OCI-LY1 (cell line): ENCODE measurements around the gene TSC22D1.

Source experiments
- H2AFZ ChIP-seq: fragments of 200-600 bp; sonication (generic), shearing (Covaris generic); 2 replicates; pipeline ENCODE4 v1.6.0; 2014; ENCODE audit warnings: antibody characterized with exemption, mild to moderate bottlenecking, low read length
- H3F3A ChIP-seq: fragments of 200-600 bp; sonication (generic), shearing (Covaris generic); 2 replicates; pipeline ENCODE4 v1.6.0; 2014; ENCODE audit warnings: mild to moderate bottlenecking, antibody characterized with exemption, low read length, moderate library complexity; ENCODE audit not compliant: insufficient read depth
- H3K27ac ChIP-seq: fragments of 200-600 bp; sonication (generic); 2 replicates; pipeline ENCODE4 v1.5.1; 2014; ENCODE audit warnings: low read length, mixed run types, mild to moderate bottlenecking, low read depth; ENCODE audit not compliant: poor library complexity, severe bottlenecking
- H3K27me3 ChIP-seq: fragments of 200-600 bp; sonication (generic); 2 replicates; pipeline ENCODE4 v1.6.0; 2014; ENCODE audit warnings: antibody characterized with exemption, mild to moderate bottlenecking, low read length, moderate library complexity; ENCODE audit not compliant: insufficient read depth
- H3K36me3 ChIP-seq: fragments of 200-600 bp; sonication (generic); 2 replicates; pipeline ENCODE4 v1.6.1; 2014; ENCODE audit warnings: mild to moderate bottlenecking, antibody characterized with exemption, low read length, moderate library complexity, mixed read lengths; ENCODE audit not compliant: insufficient read depth
- H3K4me1 ChIP-seq: fragments of 200-600 bp; sonication (generic); 2 replicates; pipeline ENCODE4 v1.5.1; 2014; ENCODE audit warnings: mild to moderate bottlenecking, low read length, moderate library complexity; ENCODE audit not compliant: insufficient read depth, severe bottlenecking
- H3K4me2 ChIP-seq: fragments of 200-600 bp; sonication (generic), shearing (Covaris generic); 2 replicates; pipeline ENCODE4 v1.6.1; 2014; ENCODE audit warnings: low read length
- H3K4me3 ChIP-seq: fragments of 200-600 bp; sonication (generic); 2 replicates; pipeline ENCODE4 v1.5.1; 2014; ENCODE audit warnings: low read length, low read depth, mild to moderate bottlenecking, mixed read lengths; ENCODE audit not compliant: poor library complexity, severe bottlenecking
- H3K79me2 ChIP-seq: fragments of 200-600 bp; shearing (Covaris generic); 2 replicates; pipeline ENCODE4 v1.6.1; 2016; ENCODE audit warnings: mixed run types, low read length, mixed read lengths; ENCODE audit not compliant: insufficient read depth
- H3K9ac ChIP-seq: fragments of 200-600 bp; sonication (generic), shearing (Covaris generic); 2 replicates; pipeline ENCODE4 v1.6.1; 2014; ENCODE audit warnings: mild to moderate bottlenecking, low read length, mixed read lengths
- H3K9me2 ChIP-seq: fragments of 200-600 bp; sonication (generic), shearing (Covaris generic); 2 replicates; pipeline ENCODE4 v1.6.1; 2014; ENCODE audit warnings: low read depth, mild to moderate bottlenecking, low read length, mixed read lengths
- H3K9me3 ChIP-seq: fragments of 200-600 bp; shearing (Covaris generic); 2 replicates; pipeline ENCODE4 v1.6.1; 2014; ENCODE audit warnings: low read length, mixed read lengths
- H4K20me1 ChIP-seq: fragments of 200-600 bp; sonication (generic), shearing (Covaris generic); 2 replicates; pipeline ENCODE4 v1.6.0; 2016; ENCODE audit warnings: mild to moderate bottlenecking, low read length; ENCODE audit not compliant: insufficient read depth
- EZH2 ChIP-seq: fragments of 200-600 bp; sonication (generic), shearing (Covaris generic); IDR thresholded peaks from 2 replicates; pipeline ENCODE4 v1.8.0; 2017; ENCODE audit warnings: borderline replicate concordance, mixed run types, mild to moderate bottlenecking, antibody characterized with exemption, low read length, moderate library complexity, mixed read lengths
- TF ChIP-seq, protein P1 (sequence below): fragments of 200-600 bp; sonication (generic), shearing (Covaris generic); IDR thresholded peaks from 2 replicates; pipeline ENCODE4 v1.5.1; 2017; ENCODE audit warnings: mild to moderate bottlenecking, antibody characterized with exemption, low read length, moderate library complexity, mixed read lengths

Gene TSC22D1

GRCh38 chr13:44393391-44393790, 182.7 kb downstream of the TSC22D1 start:
- Histone ChIP-seq H3F3A (no peaks in the 10 kb centered on the region), H3K79me2 (no peaks in the 10 kb centered on the region), H3K36me3 (no peaks in the 10 kb centered on the region)

DNA sequence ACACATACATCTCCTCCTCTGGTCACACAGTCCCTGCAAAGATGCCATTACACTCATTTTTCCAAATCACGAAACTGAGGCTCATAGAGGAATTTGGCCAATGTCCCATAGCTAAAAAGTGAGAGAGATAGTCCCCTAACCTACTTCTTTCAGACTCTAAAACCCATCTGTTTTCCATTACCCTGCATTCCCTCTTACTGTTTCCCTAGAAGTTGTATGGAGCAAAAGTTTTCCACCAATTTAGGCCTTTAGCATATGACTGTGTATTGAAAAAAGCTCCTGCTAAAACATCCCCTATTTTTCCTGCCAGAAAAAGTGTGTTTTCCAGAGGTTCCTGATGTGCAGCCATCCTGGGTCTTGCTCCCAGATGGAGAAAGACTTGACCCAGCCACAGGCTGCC, 186.3 kb downstream of the TSC22D1 start:
- H3K4me1 ChIP-seq, result no peaks in the 10 kb centered on the region
- no peak for TF ChIP-seq EZH2
- TF ChIP-seq, protein P1, sequence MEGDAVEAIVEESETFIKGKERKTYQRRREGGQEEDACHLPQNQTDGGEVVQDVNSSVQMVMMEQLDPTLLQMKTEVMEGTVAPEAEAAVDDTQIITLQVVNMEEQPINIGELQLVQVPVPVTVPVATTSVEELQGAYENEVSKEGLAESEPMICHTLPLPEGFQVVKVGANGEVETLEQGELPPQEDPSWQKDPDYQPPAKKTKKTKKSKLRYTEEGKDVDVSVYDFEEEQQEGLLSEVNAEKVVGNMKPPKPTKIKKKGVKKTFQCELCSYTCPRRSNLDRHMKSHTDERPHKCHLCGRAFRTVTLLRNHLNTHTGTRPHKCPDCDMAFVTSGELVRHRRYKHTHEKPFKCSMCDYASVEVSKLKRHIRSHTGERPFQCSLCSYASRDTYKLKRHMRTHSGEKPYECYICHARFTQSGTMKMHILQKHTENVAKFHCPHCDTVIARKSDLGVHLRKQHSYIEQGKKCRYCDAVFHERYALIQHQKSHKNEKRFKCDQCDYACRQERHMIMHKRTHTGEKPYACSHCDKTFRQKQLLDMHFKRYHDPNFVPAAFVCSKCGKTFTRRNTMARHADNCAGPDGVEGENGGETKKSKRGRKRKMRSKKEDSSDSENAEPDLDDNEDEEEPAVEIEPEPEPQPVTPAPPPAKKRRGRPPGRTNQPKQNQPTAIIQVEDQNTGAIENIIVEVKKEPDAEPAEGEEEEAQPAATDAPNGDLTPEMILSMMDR, result no peak
- H3K4me3 ChIP-seq, result no peak overlapping the region
- H3K27me3 ChIP-seq, result no peaks in the 10 kb centered on the region; the same call in 1 of the 2 replicates
- no peaks in the 10 kb centered on the region for H3K79me2 ChIP-seq
- H2AFZ ChIP-seq, result no peak overlapping the region
- no peak overlapping the region for H3K27ac ChIP-seq
- H3F3A ChIP-seq, result no peaks in the 10 kb centered on the region
- no peak overlapping the region for H3K9ac ChIP-seq
- H4K20me1 ChIP-seq, result no peaks in the 10 kb centered on the region
- no peaks in the 10 kb centered on the region for H3K9me3 ChIP-seq
- no peaks in the 10 kb centered on the region for H3K9me2 ChIP-seq
- H3K4me2 ChIP-seq, result no peak overlapping the region
- H3K36me3 ChIP-seq, result no peaks in the 10 kb centered on the region

More at GRCh38 chr13:44393391-44393790, 182.7 kb downstream of the TSC22D1 start:
- Histone ChIP-seq H3K4me3 (no peak overlapping the region), H3K27me3 (no peaks in the 10 kb centered on the region; the same call in 1 of the 2 replicates), H3K9me2 (no peaks in the 10 kb centered on the region), H3K4me2 (no peak overlapping the region), H3K27ac (no peak overlapping the region), H2AFZ (no peak overlapping the region), H3K9me3 (no peaks in the 10 kb centered on the region), H3K9ac (no peak overlapping the region), H3K4me1 (no peaks in the 10 kb centered on the region), H4K20me1 (no peaks in the 10 kb centered on the region)
- TF ChIP-seq, protein P1, result no peak
- TF ChIP-seq EZH2, result no peak

DNA sequence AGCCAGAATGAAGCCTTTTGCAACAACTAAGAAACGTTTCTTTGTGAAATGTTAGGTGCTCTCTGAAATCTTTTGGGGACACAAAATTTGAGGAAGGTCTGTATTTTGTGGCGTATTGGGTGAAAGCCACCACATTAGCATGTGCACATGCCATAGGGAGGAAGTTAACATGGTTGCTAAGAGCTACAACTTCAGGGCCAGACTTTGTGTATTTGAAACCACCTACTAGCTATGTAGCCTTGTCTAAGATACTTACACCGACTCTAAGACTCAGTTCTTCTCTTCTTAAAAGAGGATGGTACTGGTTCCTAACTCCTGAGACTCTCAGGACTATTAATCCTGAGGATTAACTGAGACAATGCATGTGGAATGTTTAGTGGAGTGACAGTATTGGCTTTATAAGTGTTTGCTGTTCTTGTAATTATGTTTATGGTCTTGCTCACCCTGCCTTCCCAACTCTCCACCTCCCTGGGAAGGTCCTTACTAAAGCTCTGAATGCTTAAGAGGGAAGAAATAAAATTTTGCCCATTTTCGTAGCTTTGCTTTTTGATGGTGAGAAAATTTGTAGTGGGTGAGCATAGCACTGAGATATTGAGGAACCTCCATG, 187.0 kb downstream of the TSC22D1 start:
- no peaks in the 10 kb centered on the region for H3K9me3 ChIP-seq
- H3K27me3 ChIP-seq, result no peaks in the 10 kb centered on the region; the same call in 1 of the 2 replicates
- H3K4me1 ChIP-seq, result no peaks in the 10 kb centered on the region
- no peak overlapping the region for H3K4me3 ChIP-seq
- H4K20me1 ChIP-seq, result no peaks in the 10 kb centered on the region
- no peaks in the 10 kb centered on the region for H3K9me2 ChIP-seq
- TF ChIP-seq EZH2, result no peak
- TF ChIP-seq, protein P1, result no peak
- no peaks in the 10 kb centered on the region for H3K36me3 ChIP-seq
- H2AFZ ChIP-seq, result no peak overlapping the region
- H3F3A ChIP-seq, result no peaks in the 10 kb centered on the region
- no peaks in the 10 kb centered on the region for H3K79me2 ChIP-seq
- no peak overlapping the region for H3K27ac ChIP-seq
- H3K9ac ChIP-seq, result no peak overlapping the region
- no peak overlapping the region for H3K4me2 ChIP-seq
